ENCODE results near the gene VAV3.

DNA sequence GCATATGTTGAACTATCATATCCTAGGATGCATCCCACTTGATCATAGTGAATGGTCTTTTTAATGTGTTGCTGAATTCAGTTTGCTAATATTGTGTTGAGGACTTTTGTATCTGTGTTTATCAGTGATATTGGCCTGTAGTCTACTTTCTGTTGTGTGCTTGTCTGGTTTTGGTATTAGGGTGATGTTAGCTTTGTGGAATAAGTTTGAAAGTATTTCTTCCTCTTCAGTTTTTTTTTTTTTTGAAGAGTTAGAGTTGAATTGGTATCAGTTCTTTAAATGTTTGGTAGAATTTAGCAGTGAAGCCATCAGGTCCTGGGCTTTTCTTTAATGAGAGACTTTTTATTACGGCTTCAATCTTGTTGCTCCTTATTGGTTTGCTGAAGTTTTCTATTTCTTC, 162.3 kb downstream of the VAV3 start:
- TF ChIP-seq ATF2 (CRISPR knock-in tag; IDR thresholded peaks at IDR 0.05) (no peak), POLR2AphosphoS5 (IDR thresholded peaks at IDR 0.05; ENCODE audit: control insufficient read depth, insufficient read depth, low read depth, low read length) (no peak), MAZ (CRISPR knock-in tag; conservative IDR thresholded peaks at IDR 0.05 in 1 of 2, IDR thresholded peaks at IDR 0.05 in 1 of 2) (no peak), ZNF282 (CRISPR knock-in tag; IDR thresholded peaks at IDR 0.05) (no peak), ZNF589 (CRISPR knock-in tag; IDR thresholded peaks at IDR 0.05; ENCODE audit: low read depth) (no peak), POLR2A (conservative IDR thresholded peaks at IDR 0.05) (no peak), NR1H2 (CRISPR knock-in tag; IDR thresholded peaks at IDR 0.05) (no peak), STAG1 (CRISPR knock-in tag; IDR thresholded peaks at IDR 0.05; ENCODE audit: borderline replicate concordance) (no peak), SIX5 (IDR thresholded peaks at IDR 0.05; ENCODE audit: borderline replicate concordance in 1 of 2, insufficient read depth in 1 of 2, low read depth in 1 of 2, low read length in 2 of 2) (no peak), MYC (IDR thresholded peaks at IDR 0.05; ENCODE audit: low read depth, low read length) (no peak), MYC (CRISPR knock-in tag; IDR thresholded peaks at IDR 0.05; ENCODE audit: borderline replicate concordance, low read depth) (no peak), TCF7 (IDR thresholded peaks at IDR 0.05; ENCODE audit: borderline replicate concordance) (no peak), ZSCAN29 (IDR thresholded peaks at IDR 0.05) (no peak)
- TF ChIP-seq, protein P1, sequence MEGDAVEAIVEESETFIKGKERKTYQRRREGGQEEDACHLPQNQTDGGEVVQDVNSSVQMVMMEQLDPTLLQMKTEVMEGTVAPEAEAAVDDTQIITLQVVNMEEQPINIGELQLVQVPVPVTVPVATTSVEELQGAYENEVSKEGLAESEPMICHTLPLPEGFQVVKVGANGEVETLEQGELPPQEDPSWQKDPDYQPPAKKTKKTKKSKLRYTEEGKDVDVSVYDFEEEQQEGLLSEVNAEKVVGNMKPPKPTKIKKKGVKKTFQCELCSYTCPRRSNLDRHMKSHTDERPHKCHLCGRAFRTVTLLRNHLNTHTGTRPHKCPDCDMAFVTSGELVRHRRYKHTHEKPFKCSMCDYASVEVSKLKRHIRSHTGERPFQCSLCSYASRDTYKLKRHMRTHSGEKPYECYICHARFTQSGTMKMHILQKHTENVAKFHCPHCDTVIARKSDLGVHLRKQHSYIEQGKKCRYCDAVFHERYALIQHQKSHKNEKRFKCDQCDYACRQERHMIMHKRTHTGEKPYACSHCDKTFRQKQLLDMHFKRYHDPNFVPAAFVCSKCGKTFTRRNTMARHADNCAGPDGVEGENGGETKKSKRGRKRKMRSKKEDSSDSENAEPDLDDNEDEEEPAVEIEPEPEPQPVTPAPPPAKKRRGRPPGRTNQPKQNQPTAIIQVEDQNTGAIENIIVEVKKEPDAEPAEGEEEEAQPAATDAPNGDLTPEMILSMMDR (IDR thresholded peaks at IDR 0.05 in 2 of 3, conservative IDR thresholded peaks at IDR 0.05 in 1 of 3; ENCODE audit: insufficient read depth in 2 of 3, low read depth in 1 of 3, low read length in 3 of 3) = no peak
- TF ChIP-seq, protein P2, sequence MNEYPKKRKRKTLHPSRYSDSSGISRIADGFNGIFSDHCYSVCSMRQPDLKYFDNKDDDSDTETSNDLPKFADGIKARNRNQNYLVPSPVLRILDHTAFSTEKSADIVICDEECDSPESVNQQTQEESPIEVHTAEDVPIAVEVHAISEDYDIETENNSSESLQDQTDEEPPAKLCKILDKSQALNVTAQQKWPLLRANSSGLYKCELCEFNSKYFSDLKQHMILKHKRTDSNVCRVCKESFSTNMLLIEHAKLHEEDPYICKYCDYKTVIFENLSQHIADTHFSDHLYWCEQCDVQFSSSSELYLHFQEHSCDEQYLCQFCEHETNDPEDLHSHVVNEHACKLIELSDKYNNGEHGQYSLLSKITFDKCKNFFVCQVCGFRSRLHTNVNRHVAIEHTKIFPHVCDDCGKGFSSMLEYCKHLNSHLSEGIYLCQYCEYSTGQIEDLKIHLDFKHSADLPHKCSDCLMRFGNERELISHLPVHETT (CRISPR knock-in tag; conservative IDR thresholded peaks at IDR 0.05 in 1 of 2, IDR thresholded peaks at IDR 0.05 in 1 of 2) = no peak
